Esophagus mucosa (tissue), 1 donor: ENCODE data around the gene BAG1. TPM values are rescaled to one million over a fixed set of nuclear protein-coding genes. Genes with fewer than 3 reads are reported as not detected.

Experiments used
- ATAC-seq: fragments of 200-7000 bp; cut with Tn5 transposase; one replicate; pipeline ENCODE4 v1.9.1; 2020
- total RNA-seq: library from RNA; stranded (reverse); gene quantifications from one replicate; pipeline ENCODE4 v1.2.4, GENCODE V29; 2023
- donor health status: DM: yes; HTN: yes; CAD: no.

Gene BAG1
- total RNA-seq, 1 donor from 2014 or later: 95.3 TPM

DNA sequence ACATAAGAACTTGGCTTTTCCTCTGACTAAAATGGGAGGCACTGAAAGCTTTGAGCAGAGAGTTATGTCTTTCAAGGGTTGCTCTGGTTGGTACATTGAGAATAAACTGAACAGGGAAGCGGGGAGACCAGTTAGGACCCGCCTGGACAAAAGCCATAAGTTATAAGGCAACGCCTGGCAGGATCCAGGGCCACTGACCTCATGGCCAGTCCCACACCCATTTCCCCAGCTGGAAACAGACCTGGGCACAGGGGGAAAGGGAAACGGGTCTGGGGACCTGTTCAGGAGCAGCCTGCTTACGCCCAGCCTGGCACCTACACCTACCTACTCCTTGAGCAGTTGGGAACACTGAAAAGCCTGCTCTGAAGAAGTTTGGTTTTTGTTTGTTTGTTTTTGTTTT is 23.2 kb downstream of the BAG1 start:
- peak; percentile 19 for ATAC-seq

DNA sequence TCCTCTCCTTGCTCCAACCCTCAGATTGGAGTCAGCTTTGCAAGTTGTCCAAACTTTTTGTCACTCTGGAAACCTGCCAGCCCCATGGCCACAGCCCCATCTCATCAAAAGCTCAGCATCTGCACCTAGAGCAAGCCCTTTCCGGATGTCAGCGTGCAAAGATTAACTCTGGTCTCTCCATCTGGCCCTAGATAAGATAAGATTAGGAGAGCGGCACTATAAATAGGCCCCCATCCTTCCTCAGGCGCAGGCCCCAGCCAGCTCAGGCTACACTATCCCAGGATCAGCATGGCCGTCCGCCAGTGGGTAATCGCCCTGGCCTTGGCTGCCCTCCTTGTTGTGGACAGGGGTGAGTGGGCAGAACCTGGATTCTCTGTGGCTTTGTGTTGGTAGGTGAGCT is 24.6 kb downstream of the BAG1 start, which contains the start of gene SPINK4:
SPINK4 (plus strand) TSS at position 247 of the 400 bp plus-strand sequence; CDS start at position 289, 42 bp downstream.
- ATAC-seq: no peak

DNA sequence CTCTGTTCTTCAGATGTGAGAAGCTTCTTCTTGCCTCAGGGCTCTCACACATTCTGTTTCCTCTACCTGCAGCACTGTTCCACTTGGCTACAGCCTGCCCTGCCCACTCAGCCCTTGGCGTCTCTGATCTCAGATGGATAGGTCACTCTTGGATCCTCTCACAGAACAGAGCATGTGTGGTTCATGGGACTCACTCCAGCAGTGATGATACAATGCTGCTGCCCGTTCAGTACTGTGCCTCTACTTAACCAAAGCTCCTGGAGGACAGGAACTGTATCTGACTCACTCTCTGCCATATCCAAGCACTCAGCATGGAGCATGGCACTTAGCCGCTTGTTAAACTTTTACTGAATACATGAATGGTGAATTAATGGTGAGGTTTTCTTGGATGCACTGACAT is 27.9 kb downstream of the BAG1 start:
- ATAC-seq: peak; percentile 15

DNA sequence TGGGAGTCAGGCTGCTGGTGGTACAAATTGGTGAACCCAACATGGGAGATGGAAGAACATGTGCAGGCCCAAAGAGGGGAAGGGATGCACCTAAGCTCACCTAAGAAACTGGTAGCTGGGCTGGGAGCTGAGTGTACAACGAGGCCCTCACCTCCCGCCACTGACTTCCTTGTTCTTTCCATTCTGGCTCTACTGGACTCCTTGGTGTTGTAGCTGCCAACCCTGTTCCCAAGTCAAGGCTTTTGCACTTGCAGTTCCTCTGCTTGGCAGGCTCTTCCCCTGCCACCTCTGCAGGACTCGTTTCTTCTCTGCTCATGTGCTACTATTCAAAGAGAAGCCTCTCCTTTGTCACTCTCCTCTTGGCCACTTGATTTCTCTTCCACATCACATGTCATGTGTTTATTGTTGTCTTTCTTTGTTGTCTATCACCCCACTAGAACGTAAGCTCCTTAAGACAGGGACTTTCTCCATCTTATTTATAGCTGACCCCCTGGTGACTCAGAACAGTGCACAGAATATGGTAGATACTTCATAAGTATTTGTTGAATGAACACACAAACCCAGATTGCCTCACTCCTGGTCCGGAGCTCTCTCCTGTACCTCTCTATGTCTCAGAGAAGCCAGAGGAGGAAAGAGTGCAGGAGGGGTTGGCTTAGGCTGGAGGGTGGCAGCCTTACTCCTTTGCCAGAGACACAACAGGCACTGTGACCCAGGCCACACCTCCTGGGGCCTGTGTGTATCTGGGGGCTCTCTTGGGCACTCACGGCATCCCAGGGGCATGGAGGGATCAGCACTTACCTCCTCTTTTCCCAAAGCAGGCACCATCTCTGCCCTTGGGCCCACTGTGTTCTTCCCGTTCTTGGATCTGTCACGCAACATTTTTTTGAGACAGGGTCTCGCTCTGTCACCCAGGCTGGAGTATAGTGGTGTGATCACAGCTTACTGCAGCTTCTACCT is 29.7 kb downstream of the BAG1 start:
- ATAC-seq: peak; percentile 40

DNA sequence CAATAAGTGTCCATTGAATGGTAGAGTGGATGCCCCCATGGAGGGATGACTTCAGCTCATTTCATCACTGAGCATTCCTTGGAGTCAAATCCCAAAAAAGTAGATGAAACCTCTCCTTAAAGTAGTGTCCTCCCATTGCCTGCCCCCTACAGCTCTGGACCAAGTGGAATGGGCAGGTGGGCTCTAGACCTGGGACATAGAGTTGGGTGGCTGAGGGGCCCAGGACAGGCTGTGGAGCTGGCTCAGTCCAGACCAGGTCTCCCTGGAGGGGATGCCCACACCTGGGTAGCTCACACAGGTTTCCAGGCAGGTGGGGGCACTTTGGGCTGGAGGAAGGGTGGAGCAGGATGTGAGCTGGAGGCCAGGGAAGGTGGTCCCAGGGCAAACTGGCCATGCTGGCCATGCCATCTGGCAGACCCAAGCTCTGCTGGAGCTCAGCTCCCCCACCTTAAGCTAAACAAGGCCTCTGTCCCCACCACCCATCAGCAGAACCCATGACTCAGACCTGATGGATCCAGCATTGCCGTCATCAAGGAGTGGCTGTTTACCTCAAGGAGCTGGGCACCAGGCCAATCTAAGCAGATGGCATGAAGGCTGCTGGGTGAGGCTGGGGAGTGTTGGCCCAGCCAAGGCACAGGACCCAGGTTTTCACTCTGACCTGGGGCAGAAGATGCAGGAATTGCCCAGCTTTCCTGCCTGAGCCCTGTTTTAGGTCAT is 30.7 kb downstream of the BAG1 start:
- ATAC-seq: peak; percentile 88

DNA sequence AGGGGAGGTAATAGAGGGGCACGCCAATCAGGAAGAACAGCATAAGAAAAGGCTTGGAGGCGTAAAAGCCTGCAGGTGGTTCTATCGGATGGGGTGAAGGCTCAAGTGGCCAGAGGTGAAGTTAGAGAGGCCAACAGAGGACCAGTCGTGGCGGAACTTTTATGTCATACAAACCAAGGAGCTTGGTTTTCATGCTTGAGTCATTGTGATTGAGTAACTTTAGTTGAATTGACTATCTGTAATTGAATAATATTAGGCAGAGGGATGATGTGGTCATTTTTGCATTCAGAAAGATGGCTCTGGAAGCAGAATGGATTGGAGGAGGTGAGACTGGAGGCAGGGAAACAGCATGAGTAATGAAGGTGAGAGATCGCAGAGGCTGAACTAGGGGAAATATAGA is 31.7 kb downstream of the BAG1 start:
- no peak for ATAC-seq

DNA sequence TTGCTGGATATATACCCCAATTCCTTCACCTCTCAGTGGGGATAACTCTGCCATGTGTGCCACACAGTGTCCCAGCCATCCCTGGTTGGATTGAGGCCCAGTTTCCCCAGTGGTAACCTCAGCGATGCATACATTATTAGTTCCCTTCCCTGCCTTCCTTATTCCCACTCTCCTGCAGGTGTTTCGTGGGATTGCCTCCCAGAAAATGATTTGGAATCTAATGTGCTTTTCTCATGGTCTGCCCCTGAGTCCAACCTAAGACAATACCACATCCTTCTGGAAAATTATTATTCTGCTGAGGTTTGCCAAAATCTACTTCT is 32.9 kb downstream of the BAG1 start:
- no peak for ATAC-seq

DNA sequence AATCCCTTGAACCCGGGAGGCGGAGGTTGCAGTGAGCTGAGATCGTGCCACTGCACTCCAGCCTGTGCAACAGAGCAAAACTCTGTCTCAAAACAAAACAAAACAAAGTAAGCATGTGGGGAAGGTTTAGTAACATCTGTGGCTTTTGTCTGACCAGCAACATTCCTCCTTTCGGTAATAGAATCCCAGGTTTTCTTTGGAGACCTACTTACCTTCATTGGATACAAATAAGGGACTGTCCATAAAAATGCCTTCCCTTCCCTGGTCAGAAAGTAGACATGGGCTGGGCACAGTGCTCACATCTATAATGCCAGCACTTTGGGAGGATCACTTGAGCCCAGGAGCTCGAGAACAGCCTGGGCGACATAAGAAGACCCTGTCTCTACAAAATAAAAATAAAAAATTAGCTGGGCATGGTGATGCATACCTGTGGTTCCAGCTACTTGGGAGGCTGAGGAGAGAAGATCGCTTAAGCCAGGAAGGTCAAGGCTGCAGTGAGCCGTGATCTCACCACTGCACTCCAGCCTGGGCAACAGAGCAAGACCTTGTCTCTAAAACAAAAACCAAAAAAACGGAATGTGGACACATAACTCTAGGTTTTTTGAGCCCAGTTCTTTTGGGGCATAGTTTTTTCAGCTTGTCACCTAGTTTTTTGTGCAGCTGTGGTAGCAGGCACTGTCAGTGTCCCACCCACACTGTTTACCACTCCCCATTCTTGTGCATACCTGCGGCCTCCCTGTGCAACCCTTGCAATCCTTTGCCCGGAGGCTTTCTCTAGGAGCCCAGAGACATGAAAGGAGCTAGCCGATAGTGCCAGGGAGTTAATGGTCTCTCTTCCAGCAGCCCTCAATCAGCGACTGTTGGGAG is 33.5 kb downstream of the BAG1 start:
- no peak for ATAC-seq

DNA sequence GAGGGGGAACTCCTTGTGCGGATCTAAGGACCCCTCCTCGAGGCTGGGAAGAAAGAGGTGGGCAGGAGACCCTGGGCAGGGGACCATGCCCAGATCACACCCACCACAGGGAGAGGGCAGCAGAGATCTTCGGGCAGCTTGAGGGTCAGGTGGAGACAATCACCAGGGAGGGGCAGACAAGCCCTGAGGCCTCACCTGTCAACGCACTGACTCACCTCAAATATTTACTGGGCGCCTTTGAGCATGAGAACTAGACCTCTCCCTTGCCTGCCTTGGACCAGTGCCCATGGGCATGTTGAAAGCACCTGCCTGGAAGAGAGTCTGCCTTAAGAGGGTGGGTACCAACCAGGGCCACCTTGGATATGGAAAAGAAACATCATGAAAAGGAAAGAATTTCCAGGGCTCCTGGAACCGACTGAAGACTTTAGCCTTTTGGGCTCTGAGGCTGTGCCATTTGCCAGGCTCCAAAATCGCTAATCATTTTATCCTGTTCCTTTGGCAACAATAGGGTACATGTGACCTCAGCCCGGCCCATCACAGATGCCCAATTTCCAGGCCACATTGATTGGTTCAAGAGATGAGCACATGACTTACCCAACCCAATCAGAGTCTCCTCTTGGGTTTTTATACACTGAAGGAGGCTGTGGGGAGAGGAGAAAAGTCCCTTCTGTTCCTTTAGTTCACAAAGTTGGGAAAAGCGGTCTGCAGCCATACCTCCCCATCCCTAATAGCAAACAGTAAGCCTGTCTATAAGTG is 35.0 kb downstream of the BAG1 start:
- ATAC-seq: peak; percentile 86

DNA sequence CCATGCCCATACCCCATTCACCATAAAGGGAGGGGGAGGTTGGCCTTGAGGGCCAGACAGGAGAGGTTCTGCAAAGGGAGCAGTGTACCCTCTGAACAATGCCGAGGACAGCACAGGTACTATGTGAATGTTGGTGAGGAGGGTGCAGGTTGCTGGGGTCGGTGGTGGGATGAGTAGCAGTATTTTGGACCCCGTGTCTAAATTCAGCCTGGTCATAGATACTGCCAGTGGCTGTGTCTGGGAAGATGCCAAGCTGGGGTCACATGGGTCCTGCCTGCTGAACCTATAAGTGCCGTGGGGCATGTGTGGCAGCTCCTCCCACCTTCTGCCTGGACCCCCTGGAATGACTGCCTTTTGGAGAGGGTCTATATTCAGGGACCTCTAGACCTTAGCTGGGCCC is 35.9 kb downstream of the BAG1 start:
- ATAC-seq: no peak

DNA sequence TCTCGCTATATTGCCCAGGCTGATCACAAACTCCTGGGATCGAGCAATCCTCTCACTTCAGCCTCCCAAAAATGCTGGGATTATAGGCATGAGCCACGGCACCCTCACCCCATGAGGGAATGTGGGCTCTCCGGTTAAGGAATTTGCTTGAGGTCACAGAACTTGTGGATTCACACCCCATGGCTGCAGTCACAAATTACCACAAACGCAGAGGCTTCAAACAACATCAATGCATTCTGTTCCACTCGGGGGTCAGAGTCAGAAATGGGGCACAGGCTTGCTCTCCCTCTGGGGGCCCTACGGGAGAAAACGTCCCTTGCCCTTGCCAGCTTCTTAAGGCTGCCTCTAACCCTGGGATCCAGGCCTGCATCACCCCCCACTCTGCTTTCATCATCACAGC is 36.8 kb downstream of the BAG1 start:
- no peak for ATAC-seq

DNA sequence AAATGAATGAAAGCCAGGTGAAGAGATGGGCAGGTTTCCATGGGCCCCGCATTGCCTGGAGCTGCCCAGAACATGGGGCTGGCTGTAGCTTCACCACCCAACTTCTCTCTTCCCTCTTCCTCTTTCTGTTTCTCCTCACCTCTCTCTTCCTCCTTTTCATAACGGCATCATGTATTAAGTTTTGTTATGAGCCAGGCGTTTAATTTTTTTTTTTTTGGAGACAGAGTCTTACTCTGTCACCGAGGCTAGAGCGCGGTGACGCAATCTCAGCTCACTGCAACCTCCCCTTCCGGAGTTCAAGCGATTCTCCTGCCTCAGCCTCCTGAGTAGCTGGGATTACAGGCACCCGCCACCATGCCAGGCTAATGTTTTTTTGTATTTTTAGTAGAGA is 37.5 kb downstream of the BAG1 start:
- ATAC-seq: no peak

DNA sequence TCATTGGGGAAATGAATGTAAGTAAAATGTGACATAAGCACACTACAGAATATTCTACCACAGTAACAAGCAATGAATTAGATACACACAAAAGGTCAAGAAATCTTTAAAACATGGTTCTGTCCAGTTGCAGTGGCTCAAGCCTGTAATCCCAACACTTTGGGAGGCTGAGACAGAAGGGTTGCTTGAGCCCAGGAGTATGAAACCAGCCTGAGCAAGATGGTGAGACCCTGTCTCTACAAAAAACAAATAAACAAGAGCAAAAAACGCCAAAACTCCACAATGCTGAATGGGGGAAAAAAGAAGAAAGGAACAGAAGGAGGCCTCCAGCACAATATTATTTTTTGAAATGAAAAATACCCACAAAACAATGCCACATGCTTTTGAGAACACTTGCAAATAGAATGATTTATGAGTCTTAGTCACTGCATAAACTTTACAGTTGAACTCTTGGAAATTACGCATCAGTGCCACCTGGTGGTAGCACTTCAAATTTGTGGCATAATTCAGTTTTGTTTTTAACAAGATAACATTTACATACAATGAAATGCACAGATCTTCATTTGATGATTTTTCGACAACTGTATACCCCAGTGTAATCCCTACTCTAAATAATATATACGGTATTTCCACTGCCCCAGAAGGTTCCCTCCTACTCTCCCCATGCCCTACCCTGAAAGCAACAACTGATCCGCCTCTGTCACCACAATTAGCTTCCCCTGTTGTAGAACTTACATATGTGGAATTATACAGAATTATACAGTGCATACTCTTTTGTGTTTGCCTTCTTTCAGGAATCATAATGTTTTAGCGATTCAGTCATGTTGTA is 39.0 kb downstream of the BAG1 start:
- peak; percentile 32 for ATAC-seq

DNA sequence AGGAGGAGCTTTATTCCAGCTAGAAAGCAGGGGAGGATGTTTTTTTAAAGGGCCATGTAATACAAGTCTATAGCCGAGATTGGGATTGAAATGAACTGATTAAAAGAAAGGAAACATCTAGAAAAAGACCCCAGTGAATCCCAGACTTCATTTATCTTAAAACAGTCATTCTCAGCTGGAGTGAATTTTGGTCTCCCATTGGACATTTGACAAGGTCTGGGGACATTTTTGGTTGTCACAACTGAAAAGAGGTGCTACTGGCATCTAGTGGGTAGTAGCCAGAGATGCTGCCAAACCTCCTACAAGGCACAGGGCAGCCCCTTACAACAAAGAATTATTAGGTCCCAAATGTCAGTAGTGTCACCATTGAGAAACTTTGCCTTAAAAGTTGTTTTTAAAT is 40.8 kb downstream of the BAG1 start:
- ATAC-seq: no peak

DNA sequence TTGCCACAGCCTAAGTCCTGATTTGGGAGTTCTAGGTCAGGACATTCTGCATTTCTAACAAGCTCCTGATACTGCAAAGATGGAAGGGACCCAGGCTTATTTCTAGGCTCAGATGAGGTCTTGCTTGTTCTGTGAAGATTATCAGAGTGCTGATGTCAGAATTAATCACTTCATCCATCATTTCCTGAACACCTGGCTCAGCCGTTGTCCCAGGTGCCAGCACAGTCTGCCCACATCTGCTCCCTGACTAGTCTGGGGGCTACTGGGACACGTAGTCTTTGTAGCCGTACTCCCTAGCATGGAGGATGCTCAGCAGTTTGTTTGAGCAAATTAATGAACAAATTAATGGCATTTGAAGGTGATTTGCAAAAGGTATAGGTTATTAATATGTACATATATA is 42.5 kb downstream of the BAG1 start:
- ATAC-seq: no peak

DNA sequence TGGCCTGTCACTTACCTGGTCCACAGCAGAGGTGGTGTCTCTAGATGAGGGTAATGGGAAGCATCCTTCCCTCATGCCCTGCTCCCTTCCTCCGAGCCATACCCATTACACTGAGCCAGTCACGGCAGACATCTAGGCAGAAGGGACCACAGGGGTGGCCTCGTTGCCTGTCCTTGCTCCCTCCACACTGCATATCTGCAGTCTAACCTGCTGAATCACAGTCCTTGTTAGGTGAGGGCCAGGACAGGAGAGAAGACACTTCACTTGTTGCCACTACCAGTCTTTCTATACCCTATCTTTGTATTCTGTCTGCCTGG is 43.0 kb downstream of the BAG1 start:
- ATAC-seq: no peak

DNA sequence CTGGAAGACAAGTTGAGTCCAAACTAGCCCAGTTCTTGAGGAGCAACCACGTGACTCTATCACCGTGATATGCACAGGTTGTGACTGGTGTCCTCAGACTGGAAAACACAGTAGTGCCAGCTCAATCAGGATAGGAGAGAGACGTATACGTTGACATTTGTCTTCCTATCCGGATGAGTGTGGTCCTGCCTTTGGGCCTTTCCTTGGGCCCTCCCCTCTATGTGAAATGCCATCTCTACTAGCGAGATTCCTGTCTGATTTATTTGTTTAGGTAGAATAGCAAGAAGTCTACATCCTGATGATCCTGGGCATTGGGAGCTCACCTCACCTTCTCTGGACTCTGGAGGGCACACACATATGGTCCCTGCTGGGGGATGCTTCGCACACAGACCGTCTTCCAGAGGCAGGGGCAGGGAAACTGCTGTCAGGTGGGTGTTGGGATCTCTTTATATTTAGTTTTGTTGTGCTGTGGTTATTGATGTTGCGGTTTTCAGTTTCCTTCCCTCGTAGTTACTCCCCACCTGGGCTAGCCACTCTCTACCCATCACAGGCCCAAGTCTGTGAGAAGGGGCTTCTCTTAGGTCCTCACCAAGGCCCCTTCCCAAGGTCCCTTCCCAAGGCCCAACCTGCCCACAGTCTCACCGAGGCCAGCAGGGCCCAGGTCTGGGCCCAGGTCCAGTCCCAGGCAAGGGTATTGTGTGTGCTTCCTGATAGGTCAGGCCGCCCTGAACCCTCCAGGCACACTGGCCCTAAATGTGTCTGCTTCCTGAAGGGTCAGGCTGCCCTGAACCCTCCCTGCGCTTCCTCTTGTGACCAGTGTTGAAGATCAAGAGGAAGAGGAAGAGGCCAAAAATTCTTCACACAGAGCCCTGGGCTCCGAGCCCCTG is 43.6 kb downstream of the BAG1 start:
- peak; percentile 50 for ATAC-seq

DNA sequence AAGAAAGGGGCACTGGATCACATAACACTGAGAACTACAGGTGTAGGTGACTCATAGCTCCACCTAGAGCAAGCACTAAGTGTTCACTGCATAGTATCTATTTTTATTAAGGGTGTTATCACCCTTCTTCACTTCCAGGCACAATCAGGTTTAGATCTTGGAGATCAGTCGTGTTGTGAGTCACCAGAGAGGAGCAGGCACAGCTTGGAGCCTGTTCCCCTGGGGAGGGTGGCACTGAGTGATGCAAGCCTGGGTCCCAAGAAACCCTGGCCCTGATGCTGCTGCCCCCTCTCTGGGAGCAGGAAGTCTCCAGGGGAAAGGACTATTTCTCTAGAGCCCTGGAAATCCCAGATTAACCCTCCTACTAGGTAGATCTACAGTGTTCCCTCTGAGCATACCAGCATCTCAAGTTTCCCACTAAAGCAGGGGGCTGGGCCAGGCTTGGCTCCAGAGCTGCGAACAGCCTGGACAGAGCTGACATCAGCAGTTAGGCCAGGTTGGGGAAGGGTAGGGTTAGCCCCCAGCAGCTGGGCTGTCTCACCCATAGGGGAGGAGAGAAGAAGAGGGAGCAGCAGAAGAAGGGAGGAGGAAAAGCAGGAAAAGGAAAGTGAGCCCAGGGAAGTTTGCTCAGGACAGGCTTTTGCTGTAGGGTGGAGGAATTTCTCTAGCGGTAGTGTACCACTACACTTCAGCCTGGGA is 52.7 kb downstream of the BAG1 start:
- ATAC-seq: peak; percentile 69

DNA sequence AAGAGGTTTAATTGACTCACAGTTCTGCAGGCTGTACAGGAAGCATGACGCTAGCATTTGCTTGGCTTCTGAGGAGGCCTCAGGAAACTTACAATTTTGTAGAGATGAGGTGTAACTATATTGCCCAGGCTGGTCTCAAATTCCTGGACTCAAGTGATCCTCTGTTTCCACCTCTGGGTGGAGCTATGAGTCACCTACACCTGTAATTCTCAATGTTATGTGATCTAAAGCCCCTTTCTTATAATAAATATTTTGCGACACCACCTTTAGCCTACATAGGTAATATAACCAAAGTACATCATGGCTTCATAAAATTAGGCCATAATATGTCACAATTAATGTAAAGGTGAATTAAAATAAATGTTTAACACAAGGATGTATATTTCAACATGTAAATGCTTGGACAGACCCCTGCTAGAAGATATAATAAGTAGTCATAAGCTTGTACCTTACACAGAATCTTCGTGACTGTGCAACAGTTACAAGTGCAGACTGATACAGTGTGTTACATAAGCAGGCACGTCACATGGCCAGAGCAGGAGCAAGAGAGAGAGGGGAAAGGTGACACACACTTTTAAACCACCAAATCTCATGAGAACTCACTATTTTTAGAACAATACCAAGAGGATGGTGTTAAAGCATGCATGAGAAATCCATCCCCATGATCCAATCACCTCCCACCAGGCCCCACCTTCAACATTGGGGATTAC is 54.3 kb downstream of the BAG1 start:
- peak; percentile 37 for ATAC-seq
